ENCODE data around the gene TIGD4. TPM values are rescaled to one million over a fixed set of nuclear protein-coding genes. Genes with fewer than 3 reads are reported as not detected.
"Not testable (repeated sequence)": the region's sequence is repeated elsewhere in the genome, so short reads cannot be mapped to it uniquely, and the experiment has no call there.

Gene TIGD4
- total and polyA plus RNA-seq, 4 donors = 1.8 to 6.1 (median 3.2) TPM

DNA sequence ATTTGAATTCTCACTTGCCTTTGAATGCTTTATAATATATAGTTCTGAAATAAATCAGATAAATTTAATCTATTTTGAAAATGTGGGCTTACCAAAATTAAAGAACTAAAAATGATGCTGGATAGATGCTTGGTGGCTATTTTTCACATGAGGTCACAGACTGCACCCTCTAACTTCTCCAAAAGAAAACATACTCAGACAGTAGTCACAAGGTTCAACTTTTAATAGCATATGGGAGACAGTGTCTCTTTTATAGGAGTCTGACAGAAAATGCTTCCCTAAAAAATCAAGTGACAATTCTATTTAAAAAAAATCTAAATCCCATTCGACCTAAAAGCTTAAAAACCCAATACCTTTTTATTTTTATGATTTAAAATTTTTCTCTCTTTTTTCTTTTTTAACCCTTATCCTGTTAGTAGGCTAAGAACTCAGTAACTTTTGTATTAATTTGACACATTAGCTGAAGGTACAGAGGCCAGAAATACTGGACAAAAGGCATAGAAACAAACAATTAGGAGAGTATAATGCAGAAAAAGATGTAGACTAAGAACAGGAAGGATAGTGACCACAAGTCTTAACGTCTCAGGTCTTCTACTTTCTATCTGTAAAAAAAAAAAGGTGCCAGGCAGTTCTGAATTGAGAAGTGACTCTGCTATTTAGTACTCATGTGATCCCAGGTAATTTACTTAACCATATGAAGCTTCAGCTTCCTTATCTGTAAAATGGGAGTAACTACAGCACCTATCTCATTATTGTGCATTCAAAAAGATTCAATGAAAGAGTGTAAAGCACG, 7.6 kb downstream of the TIGD4 start:
- Histone ChIP-seq H3K4me3 (ENCODE audit: low read depth, low read length) (no peak overlapping the region), H3K9me3 (ENCODE audit: control insufficient read depth, insufficient read depth, low read length) (no peaks in the 10 kb centered on the region), H3K27me3 (ENCODE audit: control insufficient read depth, insufficient read depth, low read length) (no peaks in the 10 kb centered on the region), H3K36me3 (ENCODE audit: control insufficient read depth, insufficient read depth, low read length) (no peaks in the 10 kb centered on the region), H3K4me1 (ENCODE audit: control insufficient read depth, insufficient read depth, low read length) (peaks cover 3% of the 10 kb centered on the region), H3K27ac (ENCODE audit: low read depth, low read length) (no peak overlapping the region)
- no CpG with 5 or more reads among the region's 3 CpGs for WGBS (ENCODE audit: insufficient coverage)
- DNase-seq (ENCODE audit: low read depth in 4 of 6, low spot score in 6 of 6) = no peak

DNA sequence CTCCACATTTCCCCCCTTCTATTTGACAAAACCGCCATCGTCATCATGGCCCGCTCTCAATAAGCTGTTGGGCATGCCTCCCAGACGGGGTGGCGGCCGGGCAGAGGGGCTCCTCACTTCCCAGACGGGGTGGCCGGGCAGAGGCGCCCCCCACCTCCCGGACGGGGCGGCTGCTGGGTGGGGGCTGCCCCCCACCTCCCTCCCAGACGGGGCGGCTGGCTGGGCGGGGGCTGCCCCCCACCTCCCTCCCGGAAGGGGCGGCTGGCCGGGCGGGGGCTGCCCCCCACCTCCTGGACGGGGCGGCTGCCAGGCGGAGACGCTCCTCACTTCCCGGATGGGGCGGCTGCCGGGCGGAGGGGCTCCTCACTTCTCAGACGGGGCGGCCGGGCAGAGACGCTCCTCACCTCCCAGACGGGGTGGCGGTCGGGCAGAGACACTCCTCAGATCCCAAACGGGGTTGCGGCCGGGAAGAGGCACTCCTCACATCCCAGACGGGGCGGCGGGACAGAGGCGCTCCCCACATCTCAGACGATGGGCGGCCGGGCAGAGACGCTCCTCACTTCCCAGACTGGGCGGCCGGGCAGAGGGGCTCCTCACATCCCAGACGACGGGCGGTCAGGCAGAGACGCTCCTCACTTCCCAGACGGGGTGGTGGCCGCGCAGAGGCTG, 14.3 kb downstream of the TIGD4 start:
- not testable (repeated sequence) for H3K9me3 ChIP-seq (ENCODE audit: control insufficient read depth, insufficient read depth, low read length); H3K4me3 ChIP-seq (ENCODE audit: low read depth, low read length); H3K36me3 ChIP-seq (ENCODE audit: control insufficient read depth, insufficient read depth, low read length); DNase-seq (ENCODE audit: low read depth in 4 of 6, low spot score in 6 of 6); H3K4me1 ChIP-seq (ENCODE audit: control insufficient read depth, insufficient read depth, low read length); H3K27me3 ChIP-seq (ENCODE audit: control insufficient read depth, insufficient read depth, low read length); H3K27ac ChIP-seq (ENCODE audit: low read depth, low read length)
- WGBS (ENCODE audit: insufficient coverage) = 97% methylated on average over 25 of the region's 54 CpGs

DNA sequence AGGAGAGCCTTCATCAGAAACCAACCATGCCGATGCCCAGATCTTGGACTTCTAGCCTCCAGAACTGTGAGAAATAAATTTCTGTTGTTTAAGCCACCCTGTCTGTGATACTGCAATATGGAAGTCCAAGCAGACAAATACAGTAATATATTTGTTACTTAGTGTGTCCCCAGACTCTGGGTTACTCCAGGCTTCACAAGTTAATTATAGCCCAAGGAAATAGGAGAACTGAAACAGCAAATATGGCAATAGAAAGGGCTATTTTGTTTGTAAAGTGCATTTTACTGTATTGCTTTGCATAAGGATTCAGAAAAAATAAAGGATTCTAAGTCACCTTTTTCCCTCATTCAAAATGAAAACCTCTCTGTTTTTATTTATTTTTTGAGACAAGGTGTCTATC, 15.7 kb downstream of the TIGD4 start:
- H3K4me1 ChIP-seq (ENCODE audit: control insufficient read depth, insufficient read depth, low read length) = no peaks in the 10 kb centered on the region
- no peak overlapping the region for H3K27ac ChIP-seq (ENCODE audit: low read depth, low read length)
- no peaks in the 10 kb centered on the region for H3K9me3 ChIP-seq (ENCODE audit: control insufficient read depth, insufficient read depth, low read length)
- no peaks in the 10 kb centered on the region for H3K36me3 ChIP-seq (ENCODE audit: control insufficient read depth, insufficient read depth, low read length)
- H3K27me3 ChIP-seq (ENCODE audit: control insufficient read depth, insufficient read depth, low read length) = no peaks in the 10 kb centered on the region
- no peak for DNase-seq (ENCODE audit: low read depth in 4 of 6, low spot score in 6 of 6)
- H3K4me3 ChIP-seq (ENCODE audit: low read depth, low read length) = no peak overlapping the region
- no CpG with 5 or more reads among the region's 1 CpG for WGBS (ENCODE audit: insufficient coverage)

DNA sequence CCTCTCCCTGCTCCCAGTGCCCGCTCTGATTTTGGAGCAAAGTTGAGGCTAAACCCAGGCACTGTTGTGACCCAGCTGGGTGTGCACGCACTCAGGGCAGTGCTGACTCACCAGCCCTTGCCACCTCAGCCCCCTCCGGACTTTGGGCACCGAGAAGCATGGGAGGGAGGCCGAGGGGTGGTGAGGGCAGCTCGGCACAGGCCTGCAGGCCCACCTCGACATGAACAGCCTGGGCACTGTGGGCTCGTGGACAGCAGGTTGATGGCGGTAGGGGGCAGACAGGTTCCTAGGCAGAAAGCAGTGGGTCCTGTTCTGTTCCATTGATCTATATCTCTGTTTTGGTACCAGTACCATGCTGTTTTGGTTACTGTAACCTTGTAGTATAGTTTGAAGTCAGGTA, 30.9 kb downstream of the TIGD4 start:
- H3K27ac ChIP-seq (ENCODE audit: low read depth, low read length) = no peak overlapping the region
- no peaks in the 10 kb centered on the region for H3K4me1 ChIP-seq (ENCODE audit: control insufficient read depth, insufficient read depth, low read length)
- H3K9me3 ChIP-seq (ENCODE audit: control insufficient read depth, insufficient read depth, low read length) = peaks cover 2% of the 10 kb centered on the region
- H3K4me3 ChIP-seq (ENCODE audit: low read depth, low read length) = no peak overlapping the region
- DNase-seq (ENCODE audit: low read depth in 4 of 6, low spot score in 6 of 6) = no peak
- over 99% methylated on average over 9 of the region's 9 CpGs for WGBS (ENCODE audit: insufficient coverage)
- H3K36me3 ChIP-seq (ENCODE audit: control insufficient read depth, insufficient read depth, low read length) = no peaks in the 10 kb centered on the region
- no peaks in the 10 kb centered on the region for H3K27me3 ChIP-seq (ENCODE audit: control insufficient read depth, insufficient read depth, low read length)

DNA sequence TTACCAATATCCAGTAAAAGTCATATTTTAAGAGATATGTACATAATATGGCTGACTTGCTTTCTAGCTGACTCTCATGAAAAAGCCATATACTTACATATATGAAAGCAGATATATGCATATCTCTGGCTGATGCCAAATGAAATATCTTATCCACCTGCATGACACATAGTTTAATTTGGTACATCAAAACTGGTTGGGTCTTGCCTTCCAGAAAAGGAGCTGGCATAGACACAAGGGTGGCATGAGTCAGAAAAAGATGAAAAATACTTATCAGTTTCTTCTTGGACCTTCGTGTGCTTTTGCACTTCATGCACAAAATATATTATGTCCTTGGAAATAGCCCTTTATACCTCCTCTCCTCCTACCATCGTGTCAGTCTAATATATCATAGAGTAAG, 32.1 kb downstream of the TIGD4 start:
- Histone ChIP-seq H3K27ac (ENCODE audit: low read depth, low read length) (no peak overlapping the region), H3K36me3 (ENCODE audit: control insufficient read depth, insufficient read depth, low read length) (no peaks in the 10 kb centered on the region), H3K27me3 (ENCODE audit: control insufficient read depth, insufficient read depth, low read length) (no peaks in the 10 kb centered on the region), H3K9me3 (ENCODE audit: control insufficient read depth, insufficient read depth, low read length) (peaks cover 2% of the 10 kb centered on the region), H3K4me3 (ENCODE audit: low read depth, low read length) (no peak overlapping the region), H3K4me1 (ENCODE audit: control insufficient read depth, insufficient read depth, low read length) (no peaks in the 10 kb centered on the region)
- 71% methylated on average over 1 of the region's 2 CpGs for WGBS (ENCODE audit: insufficient coverage)
- no peak for DNase-seq (ENCODE audit: low read depth in 4 of 6, low spot score in 6 of 6)

DNA sequence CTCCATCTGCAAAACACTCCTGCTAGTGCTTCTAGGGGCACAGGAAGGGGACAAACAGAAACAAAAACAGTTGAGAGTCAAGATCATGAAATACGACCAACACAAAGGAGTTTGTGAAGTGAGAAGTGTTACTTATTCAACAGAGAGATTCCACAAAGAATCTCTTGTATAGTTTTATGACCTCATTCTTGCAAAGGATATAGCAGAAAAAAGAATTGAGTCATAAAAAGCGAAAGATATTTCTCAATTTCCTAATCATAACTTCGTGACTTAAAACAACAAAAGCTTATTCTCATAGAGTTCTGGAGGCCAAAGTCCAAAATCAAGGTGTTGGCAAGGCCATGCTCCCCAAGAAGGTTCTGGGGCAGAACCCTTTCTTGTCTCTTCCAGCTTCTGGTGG, 40.7 kb downstream of the TIGD4 start:
- no peak overlapping the region for H3K4me3 ChIP-seq (ENCODE audit: low read depth, low read length)
- H3K27me3 ChIP-seq (ENCODE audit: control insufficient read depth, insufficient read depth, low read length) = no peaks in the 10 kb centered on the region
- no peaks in the 10 kb centered on the region for H3K36me3 ChIP-seq (ENCODE audit: control insufficient read depth, insufficient read depth, low read length)
- no peak overlapping the region for H3K27ac ChIP-seq (ENCODE audit: low read depth, low read length)
- no peaks in the 10 kb centered on the region for H3K9me3 ChIP-seq (ENCODE audit: control insufficient read depth, insufficient read depth, low read length)
- no peak for DNase-seq (ENCODE audit: low read depth in 4 of 6, low spot score in 6 of 6)
- H3K4me1 ChIP-seq (ENCODE audit: control insufficient read depth, insufficient read depth, low read length) = no peaks in the 10 kb centered on the region
- 25% methylated on average over 2 of the region's 3 CpGs for WGBS (ENCODE audit: insufficient coverage)

DNA sequence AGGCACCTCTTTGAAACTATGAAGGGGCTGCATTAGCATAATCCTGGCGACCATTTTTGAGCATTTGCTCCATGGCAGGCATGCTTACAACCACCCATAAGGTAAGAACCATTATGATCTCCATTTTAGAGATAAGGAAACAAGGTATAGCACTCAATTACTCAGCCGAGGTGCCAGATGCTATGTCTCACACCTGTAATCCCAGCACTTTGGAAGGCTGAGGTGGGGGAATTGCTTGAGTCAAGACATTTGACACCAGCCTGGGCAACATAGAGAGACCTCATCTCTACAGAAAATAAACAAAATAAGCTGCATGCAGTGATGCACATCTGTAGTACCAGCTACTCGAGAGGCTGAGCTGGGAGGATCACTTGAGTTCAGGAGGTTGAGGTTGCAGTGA, 43.6 kb downstream of the TIGD4 start:
- Histone ChIP-seq H3K27me3 (ENCODE audit: control insufficient read depth, insufficient read depth, low read length) (no peaks in the 10 kb centered on the region), H3K9me3 (ENCODE audit: control insufficient read depth, insufficient read depth, low read length) (no peaks in the 10 kb centered on the region), H3K27ac (ENCODE audit: low read depth, low read length) (no peak overlapping the region), H3K4me3 (ENCODE audit: low read depth, low read length) (no peak overlapping the region), H3K4me1 (ENCODE audit: control insufficient read depth, insufficient read depth, low read length) (no peaks in the 10 kb centered on the region), H3K36me3 (ENCODE audit: control insufficient read depth, insufficient read depth, low read length) (no peaks in the 10 kb centered on the region)
- DNase-seq (ENCODE audit: low read depth in 4 of 6, low spot score in 6 of 6) = no peak
- WGBS (ENCODE audit: insufficient coverage) = 75% methylated on average over 1 of the region's 3 CpGs

DNA sequence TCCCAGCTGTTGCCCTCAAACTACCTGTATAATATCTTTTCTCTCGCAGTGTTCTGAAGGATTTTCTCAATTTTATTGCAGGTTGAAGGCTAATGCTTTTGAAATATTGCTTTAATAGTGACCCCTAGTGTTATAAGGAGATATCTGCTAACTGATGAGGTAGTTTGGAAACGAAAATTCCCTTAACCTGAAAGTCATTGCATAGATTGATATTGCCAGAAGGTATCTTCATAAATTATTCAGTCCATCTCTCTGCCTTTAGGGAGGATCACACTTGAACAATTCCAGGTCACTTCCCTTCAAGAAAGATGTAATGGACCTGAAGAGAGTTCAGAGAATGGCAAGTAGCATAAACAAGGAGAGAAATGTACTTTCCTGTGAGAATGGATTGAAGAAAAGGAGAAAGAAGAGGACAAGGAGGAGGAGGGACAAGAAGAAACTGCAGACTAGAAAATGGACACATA, 44.1 kb downstream of the TIGD4 start:
- WGBS (ENCODE audit: insufficient coverage) = no CpG with 5 or more reads among the region's 2 CpGs
- DNase-seq (ENCODE audit: low read depth in 4 of 6, low spot score in 6 of 6) = peak in 3 of 6 donors; percentile 10 to 71 (median 41)
- H3K4me1 ChIP-seq (ENCODE audit: control insufficient read depth, insufficient read depth, low read length) = no peaks in the 10 kb centered on the region

DNA sequence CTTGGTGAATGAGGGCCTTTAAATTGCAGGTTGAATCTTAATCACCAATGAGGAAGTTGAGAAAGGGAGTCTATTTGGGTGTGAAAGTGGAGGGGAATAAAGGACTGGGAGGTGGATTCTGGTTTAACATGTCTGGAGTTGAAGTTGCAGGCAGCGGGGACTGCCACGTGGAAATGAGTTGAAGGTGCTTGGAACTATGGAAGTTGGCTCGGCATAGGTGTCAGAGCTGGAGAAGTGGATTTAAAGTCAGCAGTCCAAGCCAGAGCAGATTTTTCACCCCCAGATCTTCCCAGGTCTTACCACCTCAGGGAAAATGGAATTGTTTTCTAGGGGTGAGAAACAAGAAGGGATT, 44.9 kb downstream of the TIGD4 start:
- no peaks in the 10 kb centered on the region for H3K27me3 ChIP-seq (ENCODE audit: control insufficient read depth, insufficient read depth, low read length)
- H3K4me3 ChIP-seq (ENCODE audit: low read depth, low read length) = no peak overlapping the region
- no peaks in the 10 kb centered on the region for H3K9me3 ChIP-seq (ENCODE audit: control insufficient read depth, insufficient read depth, low read length)
- no peaks in the 10 kb centered on the region for H3K4me1 ChIP-seq (ENCODE audit: control insufficient read depth, insufficient read depth, low read length)
- no CpG with 5 or more reads among the region's 3 CpGs for WGBS (ENCODE audit: insufficient coverage)
- no peak for DNase-seq (ENCODE audit: low read depth in 4 of 6, low spot score in 6 of 6)
- no peak overlapping the region for H3K27ac ChIP-seq (ENCODE audit: low read depth, low read length)
- no peaks in the 10 kb centered on the region for H3K36me3 ChIP-seq (ENCODE audit: control insufficient read depth, insufficient read depth, low read length)

More for the DNA sequence above, 44.1 kb downstream of the TIGD4 start:
- no peak overlapping the region for H3K4me3 ChIP-seq (ENCODE audit: low read depth, low read length)
- H3K27ac ChIP-seq (ENCODE audit: low read depth, low read length) = no peak overlapping the region
- H3K36me3 ChIP-seq (ENCODE audit: control insufficient read depth, insufficient read depth, low read length) = no peaks in the 10 kb centered on the region
- no peaks in the 10 kb centered on the region for H3K27me3 ChIP-seq (ENCODE audit: control insufficient read depth, insufficient read depth, low read length)
- H3K9me3 ChIP-seq (ENCODE audit: control insufficient read depth, insufficient read depth, low read length) = no peaks in the 10 kb centered on the region

All from spinal cord (tissue), 10 donors.